Measurements from ENCODE around the gene C15orf39.
A peak's percentile ranks its signal among the peaks of the same experiment; 100 is the strongest.

C15orf39 gene

GRCh38 chr15:75197062-75197630 is 4.5 kb upstream of the C15orf39 start:
- DNase-seq: no peak

GRCh38 chr15:75198560-75199356 is 2.9 kb upstream of the C15orf39 start:
- DNase-seq: no peak

GRCh38 chr15:75199357-75199940 is 2.2 kb upstream of the C15orf39 start:
- DNase-seq: no peak

- DNase-seq: no peak
These were observed 1.3 kb upstream of the C15orf39 start for GRCh38 chr15:75200391-75200764.

GRCh38 chr15:75200765-75201615 is 692 bp upstream of the C15orf39 start:
- DNase-seq: peak; percentile 27

- peak; percentile 81 for DNase-seq
These were observed 752 bp downstream of the C15orf39 start for GRCh38 chr15:75202251-75203016.

GRCh38 chr15:75203017-75203907 is 1.6 kb downstream of the C15orf39 start:
- no peak for DNase-seq

GRCh38 chr15:75203908-75204263 is 2.2 kb downstream of the C15orf39 start:
- no peak for DNase-seq

GRCh38 chr15:75204340-75205063 is 2.8 kb downstream of the C15orf39 start:
- DNase-seq: peak; percentile 73

- DNase-seq: no peak
These were observed 3.3 kb downstream of the C15orf39 start for GRCh38 chr15:75205064-75205395.

GRCh38 chr15:75206006-75206405 is 4.3 kb downstream of the C15orf39 start:
- no peak for DNase-seq

- no peak for DNase-seq
These were observed 5.3 kb downstream of the C15orf39 start for GRCh38 chr15:75206803-75207617.

- no peak for DNase-seq
These were observed 6.2 kb downstream of the C15orf39 start for GRCh38 chr15:75207618-75208500.

- no peak for DNase-seq
These were observed 7.0 kb downstream of the C15orf39 start for GRCh38 chr15:75208501-75209288.

GRCh38 chr15:75209289-75209676 is 7.6 kb downstream of the C15orf39 start:
- DNase-seq: no peak

GRCh38 chr15:75210811-75211230 is 9.1 kb downstream of the C15orf39 start:
- DNase-seq: no peak

- no peak for DNase-seq
These were observed 9.9 kb downstream of the C15orf39 start for GRCh38 chr15:75211436-75212199.

All from T-helper 9 cell (primary cell).